Erythroblast (primary cell): ENCODE measurements around the gene B3GNT2.

Experiments
- GATA1 ChIP-seq: IDR thresholded peaks from 2 replicates; pipeline ENCODE4 v1.6.1; 2011; ENCODE audit warnings: low read depth, mild to moderate bottlenecking, control low read depth, low read length, moderate library complexity
- POLR2A ChIP-seq: IDR thresholded peaks from 2 replicates; pipeline ENCODE4 v1.6.1; 2011; ENCODE audit warnings: mild to moderate bottlenecking, low read length

- TF ChIP-seq POLR2A (no peak), GATA1 (no peak)
These were observed 68.3 kb downstream of the B3GNT2 start for GRCh38 chr2:62264186-62264585.
